Activated T-helper 1 cell treated with anti-CD3 and anti-CD28 coated beads, Interleukin-2, amount 50 U/mL, for 16 hours (primary cell): ENCODE measurements around the gene DOCK10.
A peak's percentile ranks its signal among the peaks of the same experiment; 100 is the strongest.

Experiments
- DNase-seq, 2 donors: peaks; one replicate each; pipeline ENCODE4 v3.0.0-alpha.2; 2020; ENCODE audit warnings: low read depth in 1 of 2, low spot score in 1 of 2

DOCK10 gene

GRCh38 chr2:225041207-225041850, 939 bp downstream of the DOCK10 start:
- DNase-seq, result peak; percentile 11 to 44

GRCh38 chr2:225040856-225041206, 1.4 kb downstream of the DOCK10 start:
- peak; percentile 18 to 19 for DNase-seq

DNA sequence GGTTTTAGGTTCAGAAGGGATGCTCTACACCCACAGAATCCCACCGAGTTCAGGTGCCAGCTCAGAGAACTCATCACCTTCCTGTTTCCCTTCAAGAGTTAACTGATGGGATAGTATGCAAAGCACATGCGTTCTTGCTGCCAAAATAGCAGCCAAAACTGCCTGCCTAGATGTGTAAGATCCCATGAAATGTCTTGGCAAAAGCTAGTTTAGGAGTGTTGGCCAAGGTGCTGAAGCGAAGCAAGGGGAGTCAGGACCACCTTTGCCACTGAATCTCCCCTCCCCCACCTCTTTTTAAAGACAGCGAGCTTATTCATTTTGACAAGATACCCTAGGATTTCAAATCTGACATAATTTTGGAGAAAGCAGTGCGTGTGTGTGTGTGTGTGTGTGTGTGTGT, 2.1 kb downstream of the DOCK10 start:
- DNase-seq, result no peak

GRCh38 chr2:225038231-225038523, 4.1 kb downstream of the DOCK10 start:
- no peak for DNase-seq

- DNase-seq, result no peak
These were observed 4.6 kb downstream of the DOCK10 start for GRCh38 chr2:225037415-225038230.

DNA sequence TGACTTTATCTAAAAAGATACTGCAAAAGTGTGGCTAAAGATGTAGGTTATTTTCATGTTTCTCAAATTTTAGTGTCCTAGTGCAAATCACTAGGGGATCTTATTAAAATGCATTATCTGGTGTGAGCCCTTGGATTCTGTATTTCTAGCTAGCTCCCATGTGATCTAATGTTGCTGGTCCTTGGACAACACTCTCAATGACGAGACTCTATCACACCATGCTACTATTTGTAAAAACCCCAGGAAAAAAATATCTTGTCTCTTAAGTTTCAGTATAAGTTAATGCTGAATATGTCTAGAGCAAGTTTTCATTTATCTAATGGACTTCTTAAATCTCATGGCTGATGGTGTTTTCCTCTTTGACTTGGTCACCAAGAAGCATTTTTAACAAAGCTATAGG, 5.8 kb downstream of the DOCK10 start:
- no peak for DNase-seq

- DNase-seq, result no peak
These were observed 8.6 kb downstream of the DOCK10 start for GRCh38 chr2:225033440-225034318.

DNA sequence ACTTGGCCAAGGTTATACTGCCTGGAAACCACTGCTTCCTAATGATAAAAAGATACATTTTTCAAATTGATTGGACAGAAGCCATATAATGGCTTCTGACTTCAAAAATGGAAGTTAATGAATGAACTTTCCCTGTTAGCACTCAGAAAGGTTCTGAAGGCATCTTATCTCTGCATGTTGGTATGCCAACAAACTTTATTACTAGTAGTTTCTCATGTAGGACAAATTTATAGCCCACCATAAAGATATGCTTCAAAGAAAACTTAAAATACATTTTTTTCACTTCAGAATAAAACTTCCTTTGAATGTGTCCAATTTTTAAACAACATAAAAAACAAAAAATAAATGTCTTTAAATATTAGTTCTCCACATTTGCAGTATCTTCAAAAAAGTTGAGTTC, 10.0 kb downstream of the DOCK10 start:
- no peak for DNase-seq

DNA sequence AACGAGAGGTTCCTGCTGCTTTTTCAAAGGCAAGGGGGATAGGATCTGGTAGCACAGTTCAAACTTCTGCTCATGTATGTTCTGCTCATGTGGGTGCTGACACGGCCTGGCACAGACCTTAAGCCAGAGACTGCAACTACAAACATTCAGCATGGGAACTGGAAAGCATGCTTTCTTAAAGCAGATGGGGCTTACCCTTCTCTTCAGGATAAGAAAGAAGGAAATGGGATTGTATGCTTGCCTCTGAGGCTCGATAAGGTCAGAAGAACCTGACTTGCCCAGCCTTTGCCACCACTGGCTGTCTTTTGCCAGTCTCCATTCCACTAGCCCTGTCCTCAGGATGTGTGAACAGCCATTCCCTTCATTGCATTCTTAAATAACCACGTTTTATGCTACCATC, 10.7 kb downstream of the DOCK10 start:
- DNase-seq, result no peak

DNA sequence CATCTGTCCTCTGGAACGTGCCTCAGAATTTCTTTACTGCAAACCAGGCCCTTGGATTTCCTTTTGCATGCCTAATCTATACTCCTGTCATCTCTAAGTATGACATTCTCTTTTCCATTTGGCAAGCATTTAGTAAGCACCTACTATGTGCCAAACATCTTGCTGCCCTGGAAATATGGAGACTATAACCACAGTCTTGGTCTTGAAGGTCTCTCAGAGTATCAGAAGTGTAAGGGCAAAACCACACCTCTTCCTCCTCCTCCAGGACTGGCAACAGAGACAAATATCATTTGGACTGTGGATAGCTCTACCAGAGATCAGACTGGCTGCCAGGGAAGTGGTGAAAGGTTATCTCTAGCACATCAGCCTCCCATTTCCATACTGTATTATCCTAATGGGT, 11.4 kb downstream of the DOCK10 start:
- DNase-seq, result no peak

DNA sequence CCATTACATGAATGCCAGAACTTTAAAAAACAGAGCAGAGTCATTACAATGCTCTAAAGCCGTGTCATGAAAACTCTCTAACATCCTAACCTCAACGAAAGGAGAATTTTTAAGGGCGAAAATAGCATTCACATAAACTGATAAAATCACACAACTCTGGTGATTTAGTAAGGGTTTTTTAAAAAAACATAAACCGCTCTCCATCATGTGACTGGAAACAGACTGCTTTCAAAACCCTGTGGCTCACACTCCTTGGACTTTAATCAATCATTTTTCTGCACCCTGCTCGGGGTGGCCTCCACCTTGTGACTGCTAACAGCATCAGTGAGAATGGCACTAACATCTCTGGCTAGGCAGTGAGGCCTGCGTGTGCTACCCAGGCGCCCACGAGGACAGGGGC, 12.1 kb downstream of the DOCK10 start:
- no peak for DNase-seq

- no peak for DNase-seq
These were observed 13.7 kb downstream of the DOCK10 start for GRCh38 chr2:225028572-225028971.

DNA sequence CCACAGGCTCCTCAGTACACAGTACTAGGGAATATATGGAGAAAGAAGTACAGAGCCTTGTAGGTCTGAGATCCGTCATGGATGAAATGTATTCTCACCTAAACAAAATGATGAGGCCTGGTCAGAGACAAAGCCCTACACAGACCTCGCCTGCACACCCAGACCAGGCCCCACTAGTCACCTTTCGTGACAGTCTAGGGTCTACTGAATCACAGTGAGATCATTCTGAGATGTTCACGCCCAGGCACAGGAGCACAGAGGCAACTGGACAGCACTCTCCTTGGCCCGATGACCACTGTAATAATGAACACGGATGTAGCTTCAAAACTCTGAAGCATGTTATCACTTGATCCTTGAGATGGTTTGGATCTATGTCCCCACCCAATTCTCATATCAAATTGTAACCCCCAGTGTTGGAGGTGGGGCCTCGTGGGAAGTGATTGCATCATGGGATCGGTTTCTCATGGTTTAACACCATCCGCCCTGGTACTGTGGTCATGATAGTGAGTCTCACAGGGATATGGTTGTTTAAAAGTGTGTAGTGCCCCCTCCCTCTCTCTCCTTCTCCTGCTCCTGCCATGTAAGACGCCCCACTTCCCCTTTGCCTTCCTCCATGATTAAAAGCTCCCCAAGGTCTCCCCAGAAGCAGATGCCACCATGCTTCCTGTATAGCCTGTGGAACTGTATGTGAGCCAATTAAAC, 15.1 kb downstream of the DOCK10 start:
- no peak for DNase-seq

GRCh38 chr2:225025917-225026571, 16.2 kb downstream of the DOCK10 start:
- no peak for DNase-seq

DNA sequence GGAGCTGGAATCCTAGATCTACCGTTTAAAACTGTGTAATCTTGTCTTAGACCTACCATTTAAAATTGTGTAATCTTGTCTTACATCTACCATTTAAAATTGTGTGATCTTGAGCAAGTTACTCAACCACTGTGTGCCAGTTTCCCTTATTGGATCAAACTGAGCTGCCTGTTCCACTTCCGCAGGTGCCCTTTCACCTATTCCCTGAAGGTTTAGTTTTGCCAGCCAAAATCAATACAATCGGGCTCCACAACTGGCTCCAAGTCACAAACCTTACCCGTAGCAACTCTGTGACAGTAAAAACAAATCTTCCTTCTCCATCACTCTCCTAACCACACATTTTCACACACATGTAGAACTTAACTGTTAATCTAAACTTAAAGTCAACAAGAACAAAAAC, 20.1 kb downstream of the DOCK10 start:
- no peak for DNase-seq

DNA sequence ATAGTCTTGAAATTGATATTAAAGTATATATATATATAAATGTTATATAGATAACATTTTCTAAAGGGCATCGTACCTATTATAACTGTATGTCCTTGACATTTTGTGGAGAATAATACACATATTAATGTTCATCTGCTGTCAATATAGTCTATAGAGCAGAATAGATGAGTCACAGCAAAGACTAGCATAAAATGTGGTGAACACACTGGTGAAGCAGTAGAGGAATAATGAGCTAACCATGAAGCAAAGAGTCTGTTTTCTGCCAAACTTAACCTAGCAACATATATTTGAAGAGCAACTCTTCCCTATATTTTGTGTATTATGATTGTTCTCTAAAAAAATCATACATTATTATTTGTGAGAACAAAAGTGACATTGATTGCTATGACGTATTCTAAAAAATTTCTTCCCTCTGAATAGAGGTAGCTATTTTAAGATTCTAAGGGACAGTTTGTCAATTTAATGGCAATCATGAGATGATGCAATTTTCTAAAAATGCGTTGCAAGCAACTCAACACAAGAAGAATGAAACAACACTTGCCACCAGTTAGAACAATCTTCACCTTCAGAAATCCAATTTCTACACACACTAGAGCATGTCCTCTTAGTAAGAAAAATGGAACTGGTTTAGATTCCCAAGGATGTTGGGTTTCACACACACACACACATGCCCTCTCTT, 22.0 kb downstream of the DOCK10 start:
- DNase-seq, result no peak

- no peak for DNase-seq
These were observed 23.2 kb downstream of the DOCK10 start for GRCh38 chr2:225019105-225019504.

DNA sequence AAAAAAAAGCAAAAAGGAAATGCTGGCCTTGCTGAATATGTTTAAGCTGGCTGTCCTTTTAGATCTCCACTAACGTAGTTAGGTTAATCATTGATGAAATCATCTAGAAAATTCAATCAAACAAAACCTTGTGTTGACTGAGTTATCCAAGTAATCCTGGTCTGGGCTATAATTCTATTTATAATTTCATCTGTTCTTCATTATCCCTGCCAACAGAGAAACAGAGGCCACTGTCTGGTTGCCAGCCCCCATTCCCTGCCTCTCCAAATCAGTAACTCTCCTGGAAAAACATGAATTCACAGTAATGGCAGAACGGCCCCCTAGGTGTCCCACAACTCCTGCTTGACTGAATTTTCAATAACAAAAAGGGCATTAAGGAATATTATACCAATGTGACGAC, 24.6 kb downstream of the DOCK10 start:
- DNase-seq, result no peak

DNA sequence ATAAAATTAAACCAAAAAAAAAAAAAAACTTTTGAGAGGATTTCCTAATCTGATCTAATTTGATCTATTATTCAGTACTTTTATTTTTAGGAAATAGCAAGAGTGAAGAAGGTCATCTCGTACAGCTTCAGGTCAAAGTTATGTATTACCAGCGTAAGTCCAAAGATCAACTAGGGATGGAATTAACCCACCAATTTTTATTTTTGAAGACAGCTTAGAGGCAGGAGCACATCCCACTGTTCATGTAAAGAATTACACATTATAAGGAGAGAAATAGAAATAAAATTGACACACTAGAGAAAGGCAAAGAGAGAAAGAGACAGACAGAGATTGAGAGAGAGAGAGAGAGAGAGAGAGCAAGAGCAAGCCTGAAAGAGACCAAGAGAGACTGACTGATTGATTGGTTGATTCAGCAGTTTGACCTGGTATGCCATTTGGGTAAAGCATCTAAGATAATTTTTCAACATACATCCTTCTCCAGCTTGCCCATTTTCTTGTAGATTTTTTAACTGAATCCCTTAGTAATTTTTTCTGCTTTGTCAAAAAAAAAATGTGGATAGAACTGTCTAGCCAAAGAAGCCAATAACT, 25.1 kb downstream of the DOCK10 start:
- DNase-seq, result no peak
